Activated naive CD4-positive, alpha-beta T cell treated with anti-CD3 and anti-CD28 coated beads, Interleukin-2, amount 50 U/mL, for 72 hours (primary cell): Measurements from ENCODE around the gene PLXNA4. TPM values are rescaled to one million over a fixed set of nuclear protein-coding genes. Genes with fewer than 3 reads are reported as not detected.

Source experiments
- ATAC-seq, 2 donors: fragments of 150-1000 bp; cut with Tn5 transposase; 2 replicates each; pipeline ENCODE4 v1.10.0; 2021; ENCODE audit warnings: mild to moderate bottlenecking in 2 of 2, moderate library complexity in 2 of 2
- DNase-seq, 2 donors: peaks; one replicate each; pipeline ENCODE4 v3.0.0; 2021 to 2022; ENCODE audit warnings: low spot score in 2 of 2
- H3K27ac Mint-ChIP-seq, 2 donors: one replicate each; pipeline ENCODE4 v1.8.0; 2022; ENCODE audit warnings: mild to moderate bottlenecking in 2 of 2, mixed read lengths in 2 of 2
- H3K36me3 Mint-ChIP-seq, 2 donors: one replicate each; pipeline ENCODE4 v1.8.0; 2022; ENCODE audit warnings: mixed read lengths in 2 of 2
- H3K9me3 Mint-ChIP-seq, 2 donors: one replicate each; pipeline ENCODE4 v1.8.0; 2022; ENCODE audit warnings: mixed read lengths in 2 of 2
- total RNA-seq, 2 donors: library from RNA; stranded (reverse); gene quantifications; one replicate each; pipeline ENCODE4 v1.2.3, GENCODE V29; 2022

PLXNA4 gene
- total RNA-seq, 2 donors from 2014 or later, result 0.06 to 0.41 TPM

DNA sequence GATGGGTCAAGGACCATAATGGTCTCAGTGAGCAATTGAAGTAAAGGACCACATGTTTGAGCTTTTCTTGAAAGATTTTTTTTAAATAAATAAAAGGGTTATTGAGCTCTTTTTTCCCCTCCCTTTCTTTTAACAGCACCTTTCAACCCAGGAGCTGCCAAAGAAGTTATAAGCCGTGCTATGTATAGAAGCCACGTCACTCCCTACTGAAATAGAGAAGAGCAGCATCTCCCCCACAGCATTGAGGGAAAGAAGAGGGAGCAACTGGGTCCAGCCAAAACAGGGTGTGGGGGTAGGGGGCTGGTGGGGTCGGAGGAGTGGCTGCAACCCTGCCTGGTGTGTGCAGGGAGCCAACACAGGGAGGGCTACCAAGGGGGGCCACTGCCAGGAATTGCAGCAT is 227.2 kb downstream of the PLXNA4 start:
- no peak for DNase-seq
- no peak overlapping the region for H3K27ac Mint-ChIP-seq
- no peaks in the 10 kb centered on the region for H3K9me3 Mint-ChIP-seq
- H3K36me3 Mint-ChIP-seq, result no peaks in the 10 kb centered on the region
- ATAC-seq, result no peak

DNA sequence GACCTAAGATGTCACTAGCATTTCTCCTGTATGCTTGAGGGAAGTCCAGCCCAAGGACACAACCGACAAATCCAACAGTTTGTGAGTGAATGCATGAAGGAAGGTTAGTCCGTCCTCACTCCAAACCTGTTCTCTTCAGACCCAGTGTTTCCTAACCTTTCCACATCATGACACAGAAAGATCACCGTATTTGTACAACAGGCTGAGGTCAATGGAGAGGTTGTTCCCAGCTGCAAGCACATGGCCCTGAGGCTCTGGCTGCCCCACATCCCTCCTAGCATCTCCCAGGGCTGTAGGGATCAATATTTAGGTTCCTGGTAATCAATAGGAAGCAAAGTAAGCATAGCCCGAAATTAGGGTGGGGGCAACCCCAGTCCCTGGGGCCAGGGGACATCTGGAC is 227.9 kb downstream of the PLXNA4 start:
- no peak for DNase-seq
- H3K27ac Mint-ChIP-seq, result no peak overlapping the region
- no peaks in the 10 kb centered on the region for H3K9me3 Mint-ChIP-seq
- ATAC-seq, result no peak
- H3K36me3 Mint-ChIP-seq, result no peaks in the 10 kb centered on the region

- ATAC-seq, result no peak
- Mint-ChIP-seq H3K27ac (no peak overlapping the region), H3K36me3 (no peaks in the 10 kb centered on the region), H3K9me3 (no peaks in the 10 kb centered on the region)
- no peak for DNase-seq
Observed at GRCh38 chr7:132347858-132348257, 228.4 kb downstream of the PLXNA4 start.

GRCh38 chr7:132347123-132347522 is 229.1 kb downstream of the PLXNA4 start:
- Mint-ChIP-seq H3K27ac (no peak overlapping the region), H3K9me3 (no peaks in the 10 kb centered on the region), H3K36me3 (no peaks in the 10 kb centered on the region)
- ATAC-seq, result no peak
- no peak for DNase-seq

GRCh38 chr7:132345543-132346129 is 230.6 kb downstream of the PLXNA4 start:
- ATAC-seq, result no peak
- DNase-seq, result no peak
- Mint-ChIP-seq H3K9me3 (no peaks in the 10 kb centered on the region), H3K27ac (no peak overlapping the region), H3K36me3 (no peaks in the 10 kb centered on the region)

- Mint-ChIP-seq H3K27ac (no peak overlapping the region), H3K9me3 (no peaks in the 10 kb centered on the region), H3K36me3 (no peaks in the 10 kb centered on the region)
- ATAC-seq, result no peak
- DNase-seq, result no peak
Observed at GRCh38 chr7:132345030-132345429, 231.2 kb downstream of the PLXNA4 start.

DNA sequence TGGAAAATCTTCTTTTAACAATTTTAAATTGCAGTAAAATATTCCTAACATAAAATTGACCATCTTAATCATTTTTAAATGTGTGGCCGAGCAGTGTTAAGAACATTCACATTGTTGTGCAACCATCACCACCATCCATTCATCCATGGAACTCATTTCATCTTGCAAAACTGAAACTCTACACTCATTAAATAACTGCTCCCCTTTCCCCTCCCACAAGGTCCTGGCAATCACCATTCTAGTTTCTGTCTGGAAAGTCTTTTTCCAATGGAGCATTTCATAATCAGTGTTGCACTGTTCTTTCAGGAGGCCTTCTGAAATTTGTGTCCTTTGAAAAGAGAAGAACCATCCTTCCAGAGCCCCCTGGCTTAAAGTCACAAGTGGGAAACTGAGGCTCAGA is 233.1 kb downstream of the PLXNA4 start:
- H3K27ac Mint-ChIP-seq, result no peak overlapping the region
- peak in 1 of 2 donors; percentile 46 for ATAC-seq
- no peaks in the 10 kb centered on the region for H3K9me3 Mint-ChIP-seq
- no peak for DNase-seq
- no peaks in the 10 kb centered on the region for H3K36me3 Mint-ChIP-seq

- Mint-ChIP-seq H3K36me3 (no peaks in the 10 kb centered on the region), H3K27ac (no peak overlapping the region), H3K9me3 (no peaks in the 10 kb centered on the region)
- no peak for DNase-seq
- ATAC-seq, result no peak
Observed at GRCh38 chr7:132337450-132338080, 238.7 kb downstream of the PLXNA4 start.

DNA sequence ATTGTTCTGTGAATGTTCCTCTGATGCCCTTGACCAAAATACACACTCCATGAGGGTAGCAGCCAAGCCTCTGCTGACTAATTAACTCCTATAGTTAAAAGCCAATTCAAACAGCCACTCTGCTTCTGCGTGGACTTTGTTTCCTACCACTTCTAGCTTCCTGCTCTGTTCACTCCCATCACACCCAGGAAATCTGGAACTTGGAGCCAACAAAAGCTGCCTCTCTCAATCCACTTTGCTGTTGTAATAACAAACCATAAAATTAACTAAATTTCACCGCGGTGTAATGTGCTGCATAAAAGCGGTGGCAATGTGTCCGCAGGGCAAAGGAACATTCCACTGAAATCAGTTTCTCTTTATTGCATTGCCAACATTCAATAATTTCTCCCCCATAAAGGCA is 239.5 kb downstream of the PLXNA4 start:
- Mint-ChIP-seq H3K36me3 (no peaks in the 10 kb centered on the region), H3K27ac (no peak overlapping the region), H3K9me3 (no peaks in the 10 kb centered on the region)
- DNase-seq (no peak), ATAC-seq (no peak)

DNA sequence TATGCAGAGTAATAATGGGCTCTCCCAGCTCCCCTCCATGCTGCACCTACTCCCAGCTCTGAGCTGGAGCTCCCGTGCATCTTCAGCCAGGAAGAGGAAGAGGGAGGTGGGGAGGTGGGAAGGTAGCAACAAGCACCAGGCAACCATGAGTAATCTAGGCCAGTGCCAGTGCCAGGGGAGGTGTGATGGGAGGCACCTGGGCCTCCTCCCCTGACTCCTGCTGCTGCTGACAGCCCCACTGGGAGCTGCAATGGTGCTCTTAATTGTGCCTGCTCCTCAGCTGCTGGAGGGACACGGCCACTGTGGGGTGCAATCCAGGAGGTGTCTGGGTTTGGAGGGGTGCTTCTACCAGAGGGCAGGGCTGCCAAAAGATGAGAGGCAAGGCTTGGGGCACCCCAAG is 243.0 kb downstream of the PLXNA4 start:
- Mint-ChIP-seq H3K36me3 (no peaks in the 10 kb centered on the region), H3K27ac (no peak overlapping the region), H3K9me3 (no peaks in the 10 kb centered on the region)
- DNase-seq (no peak), ATAC-seq (no peak)

GRCh38 chr7:132328760-132329159 is 247.5 kb downstream of the PLXNA4 start:
- DNase-seq (no peak), ATAC-seq (no peak)
- Mint-ChIP-seq H3K27ac (no peak overlapping the region), H3K36me3 (no peaks in the 10 kb centered on the region), H3K9me3 (no peaks in the 10 kb centered on the region)

DNA sequence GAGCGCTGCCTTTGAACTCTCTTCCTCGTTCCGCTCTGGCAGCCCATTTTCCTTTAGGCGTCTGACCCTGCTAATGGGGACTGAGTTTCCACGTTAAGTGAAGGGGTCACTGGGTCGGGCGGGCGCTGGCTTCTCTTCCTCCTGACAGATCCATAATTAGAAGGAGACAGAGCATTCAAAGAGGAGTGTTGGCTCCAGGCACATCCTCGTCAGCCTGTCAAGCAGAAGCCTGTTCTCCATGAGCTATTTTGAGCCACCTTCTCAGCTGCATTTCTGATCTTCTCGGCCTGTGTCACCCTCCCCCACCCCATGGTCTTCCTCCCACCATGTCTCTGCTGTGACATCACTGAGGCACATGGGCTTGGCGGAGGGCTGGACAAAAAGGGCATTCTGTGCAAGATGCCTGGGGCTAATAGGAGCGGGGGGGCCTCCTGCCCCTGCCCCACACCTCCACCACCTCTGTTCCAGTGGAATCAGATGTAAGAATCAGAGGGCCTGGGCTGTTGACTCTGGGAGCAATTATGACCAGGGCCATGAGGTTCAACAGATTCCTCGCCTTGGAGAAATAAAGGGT is 248.1 kb downstream of the PLXNA4 start:
- no peak for DNase-seq
- no peaks in the 10 kb centered on the region for H3K36me3 Mint-ChIP-seq
- no peak for ATAC-seq
- H3K9me3 Mint-ChIP-seq, result no peaks in the 10 kb centered on the region
- no peak overlapping the region for H3K27ac Mint-ChIP-seq

DNA sequence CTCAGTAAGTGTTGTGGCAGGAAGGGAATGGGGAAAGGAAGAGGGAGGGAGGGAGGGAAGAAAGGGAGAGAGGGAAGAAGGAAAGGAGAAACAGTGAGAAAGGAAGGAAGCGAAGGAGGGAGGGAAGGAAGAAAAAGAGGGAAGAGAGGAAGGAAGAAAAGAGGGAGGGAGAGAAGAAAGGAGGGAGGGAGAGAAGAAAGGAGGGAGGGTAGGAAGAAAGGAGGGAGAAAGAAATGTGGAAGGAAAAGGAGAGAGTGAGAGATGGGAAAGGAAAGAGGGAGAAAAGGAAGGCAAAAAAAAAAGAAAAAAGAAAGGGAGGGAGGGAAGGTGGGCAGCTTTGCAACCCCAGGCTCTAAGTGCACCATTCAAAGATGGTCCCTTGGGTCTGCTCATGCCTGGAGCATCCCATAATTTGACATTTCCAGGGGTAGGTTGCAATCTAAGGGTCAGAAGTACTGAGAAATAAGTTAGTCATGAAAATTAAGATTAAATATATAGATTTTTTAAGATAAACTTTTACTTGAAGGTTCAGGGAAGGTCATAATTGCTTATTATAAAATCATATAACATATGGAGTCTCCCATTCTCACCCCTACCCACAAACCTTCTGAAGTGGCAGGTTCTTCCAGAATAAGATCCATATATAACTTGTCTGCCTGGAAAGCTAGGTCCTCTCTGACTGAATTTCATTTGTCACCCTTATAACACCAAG is 249.2 kb downstream of the PLXNA4 start:
- Mint-ChIP-seq H3K9me3 (no peaks in the 10 kb centered on the region), H3K36me3 (no peaks in the 10 kb centered on the region), H3K27ac (no peak overlapping the region)
- DNase-seq (no peak), ATAC-seq (no peak)

DNA sequence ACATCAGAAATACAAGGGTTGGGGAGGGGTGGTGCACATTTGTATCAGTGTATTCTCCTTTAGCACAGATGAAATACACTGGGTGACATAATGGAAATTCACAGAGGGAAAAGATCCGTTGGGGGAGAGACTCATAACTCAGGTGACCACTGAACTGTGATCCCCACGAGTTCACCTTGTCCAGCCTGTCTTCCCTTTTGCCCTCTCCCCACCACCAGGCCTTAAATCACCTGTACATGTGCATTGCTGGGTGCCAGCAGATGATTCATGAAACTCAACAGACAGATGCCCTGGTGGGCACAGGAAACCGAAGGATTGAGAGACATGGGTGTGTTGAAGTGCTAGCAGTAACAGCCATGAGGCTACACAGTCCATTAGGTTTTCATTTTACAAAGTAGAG is 253.3 kb downstream of the PLXNA4 start:
- ATAC-seq (no peak), DNase-seq (no peak)
- H3K27ac Mint-ChIP-seq, result no peak overlapping the region
- peaks cover 0 to 5% of the 10 kb centered on the region in 2 donors for H3K36me3 Mint-ChIP-seq
- H3K9me3 Mint-ChIP-seq, result no peaks in the 10 kb centered on the region

GRCh38 chr7:132321387-132321786 is 254.9 kb downstream of the PLXNA4 start:
- H3K27ac Mint-ChIP-seq, result no peak overlapping the region
- ATAC-seq, result no peak
- H3K9me3 Mint-ChIP-seq, result peaks cover 10% of the 10 kb centered on the region in 2 donors
- peaks cover 6 to 17% of the 10 kb centered on the region in 2 donors for H3K36me3 Mint-ChIP-seq
- DNase-seq, result no peak

DNA sequence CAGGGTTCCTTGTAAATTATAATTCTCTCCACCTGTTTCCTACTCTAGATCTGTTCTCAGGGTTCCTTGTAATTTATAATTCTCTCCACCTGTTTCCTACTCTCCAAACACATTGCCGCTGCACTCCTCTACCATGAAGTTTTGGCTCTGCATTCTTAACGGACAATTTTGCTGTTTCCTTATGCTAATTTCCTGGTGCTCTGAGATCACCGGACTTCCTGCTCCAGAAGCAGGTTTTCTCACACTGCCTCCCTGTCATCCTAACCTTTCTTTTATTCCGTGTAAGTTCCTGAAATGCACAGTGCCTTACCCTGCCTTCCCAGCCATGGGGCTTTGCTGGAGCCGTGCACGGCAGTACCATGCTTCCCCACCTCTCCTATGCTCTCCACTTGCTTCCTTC is 256.8 kb downstream of the PLXNA4 start:
- no peak for ATAC-seq

More for the DNA sequence above, 256.8 kb downstream of the PLXNA4 start:
- Mint-ChIP-seq H3K27ac (peak overlapping the region in 1 of 2 donors; percentile 42), H3K36me3 (peaks cover 6 to 17% of the 10 kb centered on the region in 2 donors), H3K9me3 (peaks cover 10% of the 10 kb centered on the region in 2 donors)
- DNase-seq, result no peak
